ENCODE results near the gene GMPPA.

The GMPPA gene

GRCh38 chr2:219540784-219541504, 42.3 kb downstream of the GMPPA start:
- DNase-seq (ENCODE audit: low spot score): no peak

- peak; percentile 92 for DNase-seq (ENCODE audit: low spot score)
Measured at GRCh38 chr2:219541611-219542180, 43.0 kb downstream of the GMPPA start.

GRCh38 chr2:219542931-219543595, 44.4 kb downstream of the GMPPA start:
- DNase-seq (ENCODE audit: low spot score): no peak

- peak; percentile 100 for DNase-seq (ENCODE audit: low spot score)
Measured at GRCh38 chr2:219543596-219544358, 45.1 kb downstream of the GMPPA start, which contains the start of the genes CHPF and TMEM198. CHPF (minus strand) TSS chr2:219543809; CDS start chr2:219543538, 271 bp downstream. TMEM198 (plus strand) TSS chr2:219544028; CDS start chr2:219544728, 700 bp downstream.

GRCh38 chr2:219544567-219544966, 45.9 kb downstream of the GMPPA start:
- no peak for DNase-seq (ENCODE audit: low spot score)

GRCh38 chr2:219545295-219545942, 46.7 kb downstream of the GMPPA start:
- no peak for DNase-seq (ENCODE audit: low spot score)

GRCh38 chr2:219545943-219546352, 47.3 kb downstream of the GMPPA start:
- no peak for DNase-seq (ENCODE audit: low spot score)

GRCh38 chr2:219547621-219548020, 48.9 kb downstream of the GMPPA start:
- no peak for DNase-seq (ENCODE audit: low spot score)

GRCh38 chr2:219548990-219549389, 50.3 kb downstream of the GMPPA start:
- no peak for DNase-seq (ENCODE audit: low spot score)

GRCh38 chr2:219549619-219550018, 50.9 kb downstream of the GMPPA start:
- no peak for DNase-seq (ENCODE audit: low spot score)

- DNase-seq (ENCODE audit: low spot score): no peak
Measured at GRCh38 chr2:219551441-219552381, 53.0 kb downstream of the GMPPA start.

GRCh38 chr2:219552382-219553167, 53.9 kb downstream of the GMPPA start:
- DNase-seq (ENCODE audit: low spot score): peak; percentile 95

GRCh38 chr2:219553168-219553417, 54.4 kb downstream of the GMPPA start:
- no peak for DNase-seq (ENCODE audit: low spot score)

GRCh38 chr2:219553463-219553963, 54.8 kb downstream of the GMPPA start:
- DNase-seq (ENCODE audit: low spot score): no peak

- DNase-seq (ENCODE audit: low spot score): no peak
Measured at GRCh38 chr2:219554350-219554749, 55.7 kb downstream of the GMPPA start.

GRCh38 chr2:219555956-219556355, 57.3 kb downstream of the GMPPA start:
- DNase-seq (ENCODE audit: low spot score): no peak

GRCh38 chr2:219556413-219556812, 57.7 kb downstream of the GMPPA start:
- DNase-seq (ENCODE audit: low spot score): no peak

Data from ecto neural progenitor cell (in vitro differentiated cells).